Adrenal gland (tissue), 12 donors: ENCODE results near the gene SP3. TPM values are rescaled to one million over a fixed set of nuclear protein-coding genes. Genes with fewer than 3 reads are reported as not detected.

ENCODE experiments used
- DNase-seq, 7 donors: peaks; one replicate each; pipeline ENCODE4 v3.0.0-alpha.2; 2019 to 2020
- H3K27ac ChIP-seq, 5 donors: fragments of 200-600 bp; sonication (generic) in 4 of 5; 1 replicate in 3 of 5; 2 replicates in 2 of 5; pipeline versions ENCODE4 v1.5.1 to v1.8.0; 2016 to 2020; ENCODE audit warnings: mild to moderate bottlenecking in 1 of 5
- H3K27me3 ChIP-seq: fragments of 200-600 bp; 2 replicates; pipeline ENCODE4 v1.8.0; 2021
- H3K36me3 ChIP-seq, 2 donors: fragments of 200-600 bp; replicated peaks in 1 of 2; 1 replicate in 1 of 2; 2 replicates in 1 of 2; pipeline versions ENCODE4 v1.5.1 to v1.8.0; 2018 to 2022
- H3K4me1 ChIP-seq, 2 donors: fragments of 200-600 bp; replicated peaks in 1 of 2; 1 replicate in 1 of 2; 2 replicates in 1 of 2; pipeline versions ENCODE4 v1.5.1 to v1.8.0; 2018 to 2021
- H3K4me3 ChIP-seq, 4 donors: fragments of 200-600 bp; sonication (generic) in 3 of 4; one replicate each; pipeline ENCODE4 v1.5.1; 2016 to 2018
- H3K9me3 ChIP-seq, 3 donors: fragments of 200-600 bp; sonication (generic) in 1 of 3; replicated peaks in 1 of 3; 1 replicate in 2 of 3; 2 replicates in 1 of 3; pipeline versions ENCODE4 v1.5.1 to v1.8.0; 2016 to 2021
- CTCF ChIP-seq, 6 experiments: fragments of 450-650 bp in 4 of 6; fragments of 200-600 bp in 2 of 6; sonication (generic) in 1 of 6; IDR thresholded peaks; 1 replicate in 5 of 6; 2 replicates in 1 of 6; pipeline versions ENCODE4 v1.5.1 to v1.8.0; 2016 to 2021; ENCODE audit warnings: antibody characterized with exemption in 6 of 6, mild to moderate bottlenecking in 2 of 6, moderate library complexity in 1 of 6
- POLR2A ChIP-seq, 2 donors: fragments of 450-650 bp; IDR thresholded peaks; one replicate each; pipeline ENCODE4 v1.6.1; 2017; ENCODE audit warnings: antibody characterized with exemption in 2 of 2, mild to moderate bottlenecking in 2 of 2, moderate library complexity in 1 of 2
- WGBS, 4 donors: extraction: QIAGEN DNeasy Blood & Tissue Kit in 2 of 4; methylation state at CpG; one replicate each; pipeline versions ENCODE4 v1.1.5 to v1.1.7; 2013 to 2017; 5-methylcytosine and 5-hydroxymethylcytosine counted together
- intact Hi-C, 2 donors: fragments of 100-400 bp; cut with DNase I; formaldehyde crosslinking; loops; one replicate each; pipeline versions ENCODE4 v1.14.1 to v1.15.0; 2022 to 2023
- polyA plus RNA-seq, 3 donors: library from polyadenylated mRNA; stranded (reverse); fragments of 200-250 nt in 2 of 3; fragments of 350-450 nt in 1 of 3; fragmentation: Illumina TruSeq in 1 of 3; extraction: RNeasy Lipid Tissue Mini Kit (QIAGEN cat#74804) in 1 of 3; gene quantifications; one replicate each; pipeline ENCODE4 v1.2.3, GENCODE V29; 2013 to 2014
- total RNA-seq, 9 donors: library from RNA; depleted of rRNA in 4 of 9; stranded (reverse); fragments of >200 nt in 4 of 9; fragments of 120-200 nt in 1 of 9; fragmentation: NEBNext Ultra II Directional in 1 of 9; extraction: Animal tissue kit (Norgen Biotek cat#: 25700) in 1 of 9; gene quantifications; one replicate each; pipeline versions ENCODE4 v1.1.0 to v1.2.4, GENCODE V29; 2013 to 2023
- donor health status: healthy with polysubstance abuse.
- donor health status: Bipolar disorder and iron deficiency.
- donor health status: DM: yes; HTN: yes; CAD: no.
- donor health status: DM: no; HTN: no; CAD: no.
- donor health status: DM: no; HTN: no; CAD: no.
- donor health status: DM: yes; HTN: yes; CAD: no.

SP3 gene
- total and polyA plus RNA-seq, 12 donors, result 8.9 to 118 (median 54.4) TPM

GRCh38 chr2:173953047-173953424, 12.1 kb downstream of the SP3 start:
- Histone ChIP-seq H3K27me3 (no peaks in the 10 kb centered on the region), H3K27ac (no peak overlapping the region), H3K36me3 (peaks cover 0 to 16% of the 10 kb centered on the region in 2 donors), H3K9me3 (no peaks in the 10 kb centered on the region), H3K4me1 (peaks cover 14 to 66% of the 10 kb centered on the region in 2 donors), H3K4me3 (no peak overlapping the region)
- WGBS, 4 donors, result 94 to 96% (median 94%) methylated on average over 3 of the region's 3 CpGs
- TF ChIP-seq POLR2A (IDR thresholded peaks at IDR 0.05), result no peak
- no peak for TF ChIP-seq CTCF (IDR thresholded peaks at IDR 0.05)
- intact Hi-C loops, result no loop called here
- no peak for DNase-seq

GRCh38 chr2:173952267-173953046, 12.7 kb downstream of the SP3 start:
- no peak for DNase-seq
- Histone ChIP-seq H3K4me3 (no peak overlapping the region), H3K36me3 (peaks cover 0 to 16% of the 10 kb centered on the region in 2 donors), H3K27me3 (no peaks in the 10 kb centered on the region), H3K27ac (no peak overlapping the region), H3K9me3 (no peaks in the 10 kb centered on the region), H3K4me1 (peaks cover 12 to 66% of the 10 kb centered on the region in 2 donors)
- intact Hi-C loops, result no loop called here
- WGBS, 4 donors, result 93 to 97% (median 94%) methylated on average over 5 of the region's 5 CpGs
- TF ChIP-seq POLR2A (IDR thresholded peaks at IDR 0.05), result no peak
- TF ChIP-seq CTCF (IDR thresholded peaks at IDR 0.05), result no peak

- H3K9me3 ChIP-seq, result no peaks in the 10 kb centered on the region
- no peak overlapping the region for H3K4me3 ChIP-seq
- intact Hi-C loops, result no loop called here
- no peaks in the 10 kb centered on the region for H3K36me3 ChIP-seq
- no peak for DNase-seq
- no peaks in the 10 kb centered on the region for H3K27me3 ChIP-seq
- no peak overlapping the region for H3K27ac ChIP-seq
- no peak for TF ChIP-seq POLR2A (IDR thresholded peaks at IDR 0.05)
- no peak for TF ChIP-seq CTCF (IDR thresholded peaks at IDR 0.05)
- H3K4me1 ChIP-seq, result peaks cover 7 to 51% of the 10 kb centered on the region in 2 donors
Observed at GRCh38 chr2:173948842-173949241, 16.3 kb downstream of the SP3 start.

GRCh38 chr2:173948198-173948597, 17.0 kb downstream of the SP3 start:
- DNase-seq, result no peak
- no peak overlapping the region for H3K4me3 ChIP-seq
- intact Hi-C loops, result no loop called here
- H3K4me1 ChIP-seq, result peaks cover 7 to 55% of the 10 kb centered on the region in 2 donors
- 92 to 98% (median 96%) methylated on average over 2 of the region's 2 CpGs for WGBS, 4 donors
- H3K27me3 ChIP-seq, result no peaks in the 10 kb centered on the region
- no peaks in the 10 kb centered on the region for H3K36me3 ChIP-seq
- TF ChIP-seq CTCF (IDR thresholded peaks at IDR 0.05) (no peak), POLR2A (IDR thresholded peaks at IDR 0.05) (no peak)
- no peak overlapping the region for H3K27ac ChIP-seq
- H3K9me3 ChIP-seq, result no peaks in the 10 kb centered on the region
